HG02763 (cell line): Measurements from ENCODE around the gene MYO5A.
A peak's percentile ranks its signal among the peaks of the same experiment; 100 is the strongest.
"Not testable (repeated sequence)": the region's sequence is repeated elsewhere in the genome, so short reads cannot be mapped to it uniquely, and the experiment has no call there.

ENCODE experiments used
- ATAC-seq: cut with Tn5 transposase; IDR thresholded peaks from one replicate; pipeline ENCODE4 v1.9.1; 2021; ENCODE audit warnings: mild to moderate bottlenecking, moderate library complexity; ENCODE audit not compliant: unreplicated experiment

The MYO5A gene

DNA sequence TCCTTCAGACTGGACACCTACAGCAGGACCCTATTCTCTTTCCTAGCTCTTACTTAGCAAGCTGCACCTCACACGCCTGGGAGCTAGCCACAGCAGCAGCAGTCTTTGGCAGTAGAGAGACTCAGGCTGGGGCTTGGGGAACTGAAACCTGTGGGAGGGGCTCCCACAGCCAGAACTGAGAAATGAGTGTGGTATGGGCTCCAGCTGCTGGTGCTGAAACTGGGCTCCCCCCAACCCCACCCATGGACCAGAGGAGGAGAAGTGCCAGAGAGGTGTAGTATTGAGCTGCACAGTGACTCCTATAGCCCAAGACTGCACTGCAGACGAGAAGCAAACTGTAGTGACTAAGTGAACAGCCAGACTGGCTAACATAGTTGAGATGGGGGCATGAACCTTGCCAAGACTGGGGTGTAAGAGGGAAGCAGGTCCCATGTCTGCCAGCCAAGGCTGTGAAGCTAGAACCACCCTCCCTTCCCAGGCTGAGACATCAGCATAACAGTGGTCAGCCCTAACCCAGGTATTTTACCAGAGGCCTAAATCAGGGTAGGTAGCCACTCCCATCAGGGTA lies 62.5 kb downstream of the MYO5A start:
- ATAC-seq, result peak; percentile 92

DNA sequence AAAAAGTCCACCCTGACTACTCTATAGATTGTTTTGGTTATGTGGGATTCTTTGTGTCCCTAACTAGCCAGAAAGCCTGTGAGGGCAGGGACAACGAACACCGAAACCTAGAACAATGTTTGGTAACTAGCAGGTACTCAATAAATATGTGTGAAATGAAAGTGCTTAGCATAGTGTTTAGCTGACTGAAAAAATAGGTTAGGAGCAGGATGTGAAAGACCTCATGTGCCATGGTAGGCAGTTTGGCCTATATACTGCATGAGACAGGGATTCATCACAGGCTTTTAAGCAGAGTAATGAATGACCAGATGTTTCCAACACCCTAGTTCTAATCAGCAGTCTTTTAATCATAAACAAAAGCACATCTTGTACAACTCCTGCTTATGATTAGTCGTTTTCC lies 64.2 kb downstream of the MYO5A start:
- ATAC-seq, result peak; percentile 51

DNA sequence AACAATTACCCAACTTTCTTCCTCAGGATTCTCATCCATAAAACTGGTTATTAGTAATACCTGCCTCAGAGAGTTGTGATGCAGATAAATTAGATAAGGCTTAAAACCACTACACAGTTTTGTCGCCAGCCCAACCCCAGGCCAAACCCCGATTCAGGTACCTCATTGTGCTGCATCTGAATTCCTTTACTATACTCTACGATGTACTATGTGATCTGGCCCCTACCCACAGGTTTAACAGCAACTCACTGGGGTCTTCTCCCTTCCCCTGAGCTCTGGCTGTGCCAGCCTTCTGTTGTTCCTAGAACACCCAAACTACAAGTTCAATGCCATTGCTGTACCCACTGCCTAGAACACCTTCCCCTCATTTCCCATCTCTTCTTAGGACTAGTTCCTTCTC lies 64.6 kb downstream of the MYO5A start:
- no peak for ATAC-seq

DNA sequence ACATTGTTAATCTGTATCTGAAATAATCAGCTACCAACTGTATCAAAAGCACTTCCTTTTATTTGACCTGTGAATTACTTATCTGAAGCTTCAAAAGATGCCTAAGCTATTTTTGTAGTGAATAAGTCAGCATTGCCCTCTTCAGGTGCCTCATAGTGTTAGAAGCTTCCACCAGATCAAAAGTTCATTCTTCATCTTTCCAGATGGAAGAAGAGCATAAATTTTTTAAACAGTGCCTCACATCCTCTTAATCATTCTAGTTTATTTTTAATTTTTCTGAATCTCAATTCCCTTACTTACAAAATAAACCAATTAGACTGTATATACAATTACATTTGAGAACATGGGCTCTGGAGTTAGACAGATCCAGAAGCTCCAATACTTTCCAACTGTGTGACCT lies 65.0 kb downstream of the MYO5A start:
- ATAC-seq, result no peak

DNA sequence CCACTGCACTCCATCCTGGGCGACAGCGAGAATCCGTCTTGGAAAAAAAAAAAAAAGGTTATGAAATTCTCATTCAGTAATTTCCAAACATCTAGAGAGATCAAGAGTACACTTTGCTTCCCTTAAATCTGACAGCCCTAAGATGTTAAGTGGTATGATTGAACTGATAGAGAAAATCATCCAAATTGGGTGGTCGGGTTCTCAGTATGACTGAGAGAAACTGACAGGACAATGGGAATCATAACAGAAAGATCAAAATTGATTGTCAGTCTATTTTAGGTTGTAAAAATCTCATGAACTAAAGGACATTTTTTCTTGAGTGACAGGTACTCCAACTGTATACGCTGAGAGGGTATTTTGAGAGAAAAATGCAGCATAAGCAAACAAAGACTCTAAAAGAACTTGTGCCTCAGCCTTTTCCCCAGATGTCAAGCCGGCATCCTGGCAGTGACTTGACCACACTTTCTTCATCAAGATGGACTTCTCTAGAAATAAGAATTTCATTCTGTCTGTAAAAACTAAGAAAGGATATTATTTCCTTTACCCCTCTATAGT lies 65.8 kb downstream of the MYO5A start:
- ATAC-seq, result no peak

- ATAC-seq, result not testable (repeated sequence)
Measured at GRCh38 chr15:52459701-52460100, 69.0 kb downstream of the MYO5A start.

GRCh38 chr15:52459265-52459664 lies 69.4 kb downstream of the MYO5A start:
- ATAC-seq, result not testable (repeated sequence)

GRCh38 chr15:52448011-52448890 lies 80.4 kb downstream of the MYO5A start:
- ATAC-seq, result no peak

- no peak for ATAC-seq
Measured at GRCh38 chr15:52445954-52446353, 82.7 kb downstream of the MYO5A start.

DNA sequence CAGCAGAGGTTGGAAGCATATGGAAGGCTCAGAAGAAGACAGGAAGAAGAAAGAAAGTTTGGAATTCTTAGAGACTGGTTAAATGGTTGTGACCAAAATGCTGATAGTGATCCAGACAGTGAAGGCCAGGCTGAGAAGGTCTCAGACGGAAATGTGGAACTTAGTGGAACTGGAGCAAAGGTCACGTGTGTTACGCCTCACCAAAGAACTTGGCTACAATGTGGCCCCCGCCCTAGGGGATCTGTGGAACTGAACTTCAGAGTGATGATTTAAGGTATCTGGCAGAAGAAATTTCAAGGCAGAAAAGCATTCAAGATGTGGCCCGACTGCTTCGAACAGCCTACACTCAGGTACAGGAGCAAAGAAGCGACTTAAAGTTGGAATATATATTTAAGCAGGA lies 83.1 kb downstream of the MYO5A start:
- no peak for ATAC-seq

- not testable (repeated sequence) for ATAC-seq
Measured at GRCh38 chr15:52443205-52443604, 85.5 kb downstream of the MYO5A start.

- ATAC-seq, result no peak
Measured at GRCh38 chr15:52441841-52442240, 86.8 kb downstream of the MYO5A start.

DNA sequence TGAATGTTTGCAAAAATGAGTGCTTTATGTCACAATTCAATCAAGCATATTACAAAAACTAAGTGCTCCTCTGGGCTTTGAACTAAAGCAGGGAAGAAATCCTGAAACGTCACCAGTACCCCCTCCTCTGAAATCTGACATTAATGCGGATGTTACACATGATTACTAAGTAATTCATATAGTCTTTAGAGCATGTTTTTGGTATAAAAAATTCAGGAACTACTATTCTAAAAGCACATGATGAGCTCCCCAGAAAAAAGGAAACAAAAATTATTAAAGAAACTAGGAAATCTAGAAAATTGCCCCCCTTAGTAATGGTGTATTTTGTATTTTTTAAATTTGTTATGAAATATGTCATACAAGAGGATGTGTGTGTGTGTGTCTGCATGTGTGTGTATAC lies 87.7 kb downstream of the MYO5A start:
- ATAC-seq, result no peak

GRCh38 chr15:52440414-52440813 lies 88.3 kb downstream of the MYO5A start:
- ATAC-seq, result no peak

GRCh38 chr15:52439470-52439869 lies 89.2 kb downstream of the MYO5A start:
- ATAC-seq, result no peak

DNA sequence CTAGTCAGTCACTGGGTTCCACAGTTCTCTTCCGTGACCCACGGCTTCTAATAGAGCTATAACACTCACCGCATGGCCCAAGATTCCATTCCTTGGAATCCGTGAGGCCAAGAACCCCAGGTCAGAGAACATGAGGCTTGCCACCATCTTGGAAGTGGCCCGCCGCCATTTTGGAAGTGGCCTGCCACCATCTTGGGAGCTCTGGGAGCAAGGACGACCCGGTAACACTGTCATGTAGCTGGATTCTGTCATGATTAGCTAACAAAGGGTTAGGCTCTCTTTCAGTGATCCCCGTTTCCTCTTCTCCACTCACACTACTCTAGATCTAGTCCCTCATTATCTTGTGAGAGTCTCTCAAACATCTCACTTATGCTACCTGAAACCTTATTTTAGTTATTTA lies 89.6 kb downstream of the MYO5A start:
- not testable (repeated sequence) for ATAC-seq

- ATAC-seq, result no peak
Measured at GRCh38 chr15:52438047-52438446, 90.6 kb downstream of the MYO5A start.

GRCh38 chr15:52437646-52438045 lies 91.0 kb downstream of the MYO5A start:
- ATAC-seq, result no peak

DNA sequence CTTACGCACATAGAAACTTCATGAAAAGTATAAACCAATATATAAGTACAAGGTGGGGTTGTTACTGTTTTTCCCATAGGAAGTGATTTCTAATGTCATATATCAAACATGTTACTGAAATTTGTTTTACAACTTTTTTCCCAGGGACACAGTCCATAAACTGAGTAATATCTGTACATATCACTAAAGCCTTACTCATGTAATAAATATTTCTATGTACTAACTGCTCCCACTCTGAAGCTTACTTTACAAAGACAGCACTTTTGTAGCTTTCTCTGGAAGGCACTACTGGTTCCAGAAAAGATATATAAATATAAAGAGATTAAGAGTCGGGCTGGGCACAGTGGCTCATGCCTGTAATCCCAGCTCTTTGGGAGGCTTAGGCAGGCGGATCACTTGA lies 91.7 kb downstream of the MYO5A start:
- no peak for ATAC-seq

DNA sequence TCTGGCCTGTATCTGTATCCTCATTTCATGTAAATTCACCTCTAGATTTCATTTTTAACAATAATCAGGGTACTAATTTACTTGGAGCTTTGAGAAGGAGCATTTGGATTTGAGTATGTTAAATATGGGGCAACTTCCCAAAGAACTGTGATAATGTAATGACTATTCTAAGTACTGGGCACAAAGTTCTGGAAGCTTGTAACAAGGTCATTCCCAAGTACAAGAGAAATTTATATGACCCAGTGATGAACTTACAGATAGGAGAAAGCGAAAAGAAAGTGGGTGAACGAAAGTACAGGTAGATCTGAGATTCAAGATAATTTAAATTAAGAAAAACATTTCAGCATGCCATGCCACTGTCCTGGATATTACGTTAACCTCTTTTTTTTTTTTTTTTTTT lies 93.8 kb downstream of the MYO5A start:
- ATAC-seq, result no peak

DNA sequence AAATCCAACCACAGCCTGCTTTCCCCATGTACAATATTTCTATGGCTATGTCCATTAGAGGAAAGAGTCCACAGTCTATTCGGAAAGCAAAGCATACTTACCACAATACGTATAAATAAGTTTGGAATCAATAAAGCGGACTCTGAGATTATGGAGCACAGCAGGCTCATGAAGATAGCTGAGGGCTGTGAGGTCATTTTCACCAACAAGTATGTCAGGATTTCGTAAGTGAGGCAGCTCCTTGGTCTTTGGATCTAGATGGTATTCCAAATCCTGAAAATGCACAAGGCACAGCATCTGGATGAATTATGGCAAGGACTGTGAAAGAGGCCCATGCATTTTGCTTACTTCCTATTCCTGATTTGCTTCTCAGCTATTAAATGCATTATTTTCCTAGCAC lies 100.4 kb downstream of the MYO5A start:
- no peak for ATAC-seq

- ATAC-seq, result no peak
Measured at GRCh38 chr15:52427804-52428203, 100.9 kb downstream of the MYO5A start.
